Measurements from ENCODE around the gene ZNF865.

Gene ZNF865

DNA sequence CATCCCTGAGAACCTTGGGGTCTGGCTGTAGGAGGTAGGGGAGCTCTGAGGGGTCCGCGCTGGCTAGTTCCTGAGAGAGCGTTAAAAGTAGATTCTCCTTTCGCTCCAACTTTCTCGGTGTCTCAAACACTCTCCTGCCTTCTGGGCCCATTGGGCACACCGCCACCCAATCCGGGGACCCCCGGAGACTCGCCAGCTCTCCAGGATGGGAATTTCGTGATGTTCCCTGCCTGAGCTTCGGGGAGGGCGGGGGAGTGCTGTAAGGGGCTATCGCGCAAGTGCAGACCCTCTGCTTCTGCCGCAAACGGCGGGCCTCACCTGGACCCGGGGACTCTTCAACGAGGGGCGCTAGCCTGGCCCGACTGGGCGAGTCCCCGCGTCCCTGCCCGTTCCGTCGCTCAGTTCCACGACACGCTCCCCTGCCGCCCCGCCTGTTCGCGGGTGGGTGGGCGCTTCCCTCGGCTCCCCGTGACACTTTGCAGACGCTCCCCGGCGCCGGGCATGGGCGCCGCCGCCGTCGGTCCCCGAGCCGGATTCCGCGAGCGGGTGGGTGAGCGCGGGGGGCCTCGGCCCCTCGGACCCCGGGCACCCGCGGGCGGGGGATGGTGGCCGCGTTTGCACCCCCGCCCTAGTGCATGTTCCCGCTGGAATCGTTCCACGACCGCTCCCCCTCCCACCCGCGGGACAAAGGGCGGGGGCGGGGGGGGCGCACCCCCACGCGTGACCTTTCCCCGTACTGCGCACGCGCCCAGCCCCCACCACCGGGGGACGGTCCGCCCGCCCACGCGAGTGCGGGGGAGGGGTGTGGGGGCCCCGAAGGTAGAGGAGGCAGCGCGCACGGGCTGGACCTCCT lies 42.5 kb downstream of the ZNF865 start, which contains the start of gene CCDC106:
Gene CCDC106, plus strand, starts transcription at position 481 of the 853 bp plus-strand sequence. CDS start 835 bp downstream, outside the sequence.
- no peak for DNase-seq

DNA sequence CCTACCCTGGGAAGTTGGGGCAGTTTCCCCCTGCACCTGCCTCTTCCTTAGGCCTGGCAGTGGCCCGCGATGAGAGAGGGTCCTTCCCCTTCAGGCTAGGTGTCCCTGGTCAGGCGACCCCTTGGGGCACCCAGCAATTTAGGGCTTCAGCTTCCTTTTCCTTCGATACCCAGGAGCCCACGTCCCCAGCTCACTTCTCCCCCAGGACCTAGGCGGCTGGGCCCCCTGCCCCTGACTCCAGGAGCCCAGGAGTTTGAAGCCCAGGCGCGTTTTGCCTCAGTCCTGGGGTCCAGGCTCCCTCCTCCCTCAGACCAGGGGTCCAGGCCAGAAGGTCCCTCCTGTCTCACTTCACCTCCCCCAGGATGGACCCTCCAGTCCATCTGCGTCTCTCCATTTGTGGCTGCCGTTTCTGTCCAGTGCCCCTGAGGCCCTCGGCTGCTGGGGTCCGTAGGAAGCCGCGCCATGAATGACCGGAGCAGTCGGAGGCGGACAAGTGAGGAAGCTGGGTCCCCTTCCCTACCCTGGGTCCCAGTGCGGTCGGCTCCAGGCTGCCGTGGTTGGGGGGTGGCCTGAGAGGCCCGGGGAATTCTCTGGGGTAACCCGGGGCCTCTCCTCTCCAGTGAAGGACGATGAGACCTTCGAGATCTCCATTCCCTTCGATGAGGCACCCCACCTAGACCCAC lies 43.3 kb downstream of the ZNF865 start:
- no peak for DNase-seq

DNA sequence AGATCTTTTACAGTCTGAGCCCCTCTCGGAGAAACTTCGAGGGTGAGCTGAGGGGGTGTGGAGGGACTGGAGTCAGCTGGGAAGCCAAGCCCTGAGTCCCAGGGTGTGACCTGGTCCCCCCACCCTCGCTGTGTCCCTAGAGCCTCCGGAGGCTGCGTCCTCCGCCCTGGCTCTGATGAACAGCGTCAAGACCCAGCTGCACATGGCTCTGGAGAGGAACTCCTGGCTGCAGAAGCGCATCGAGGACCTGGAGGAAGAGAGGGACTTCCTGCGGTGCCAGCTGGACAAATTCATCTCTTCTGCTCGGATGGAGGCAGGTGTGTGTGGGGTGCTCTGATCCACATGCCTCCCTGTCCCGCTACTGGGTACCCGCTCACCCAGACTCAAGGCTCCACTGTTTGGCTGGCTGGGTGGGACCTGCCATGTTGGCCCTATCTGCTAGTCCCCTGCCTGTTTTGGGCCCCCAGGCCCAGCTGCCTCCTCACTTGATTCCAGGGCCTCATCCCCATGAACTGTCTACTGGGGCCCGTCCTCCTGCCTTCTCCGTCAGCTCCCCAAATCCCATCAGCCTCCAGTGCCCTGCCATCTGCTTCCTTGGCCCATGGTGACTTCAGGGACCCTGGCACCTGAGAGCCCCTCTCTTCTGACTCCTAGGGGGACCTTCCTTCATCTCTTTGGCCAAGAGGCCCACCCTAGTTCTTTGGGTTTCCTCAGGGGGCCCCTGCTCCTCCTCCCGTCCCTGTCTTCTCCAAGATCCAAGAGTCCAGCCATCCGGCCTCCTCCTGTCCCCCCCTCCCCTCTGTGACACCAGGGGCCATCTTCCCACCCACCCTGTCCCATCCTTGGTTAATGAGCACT lies 44.0 kb downstream of the ZNF865 start:
- DNase-seq: no peak

DNA sequence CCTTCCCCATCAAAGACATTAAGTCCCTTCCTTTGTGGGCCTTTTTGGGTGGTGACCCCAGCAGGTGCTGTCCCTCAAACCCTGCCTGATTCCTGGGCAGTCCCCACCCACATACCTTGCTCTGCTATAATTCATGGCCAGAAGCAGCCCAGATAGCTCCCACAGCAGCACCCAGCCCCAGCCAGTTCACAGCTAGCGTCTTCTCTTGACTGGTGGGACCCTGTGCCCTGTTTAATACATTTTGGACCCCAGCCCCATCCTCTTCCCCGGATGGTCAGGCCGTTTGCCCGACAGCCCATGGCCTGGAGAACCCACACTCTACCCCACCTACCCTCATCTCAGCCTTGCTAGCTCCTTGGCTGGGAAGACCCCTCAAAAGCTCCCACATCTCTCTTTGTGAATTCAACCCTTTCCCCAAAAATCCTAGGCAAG lies 44.7 kb downstream of the ZNF865 start:
- DNase-seq: no peak

DNA sequence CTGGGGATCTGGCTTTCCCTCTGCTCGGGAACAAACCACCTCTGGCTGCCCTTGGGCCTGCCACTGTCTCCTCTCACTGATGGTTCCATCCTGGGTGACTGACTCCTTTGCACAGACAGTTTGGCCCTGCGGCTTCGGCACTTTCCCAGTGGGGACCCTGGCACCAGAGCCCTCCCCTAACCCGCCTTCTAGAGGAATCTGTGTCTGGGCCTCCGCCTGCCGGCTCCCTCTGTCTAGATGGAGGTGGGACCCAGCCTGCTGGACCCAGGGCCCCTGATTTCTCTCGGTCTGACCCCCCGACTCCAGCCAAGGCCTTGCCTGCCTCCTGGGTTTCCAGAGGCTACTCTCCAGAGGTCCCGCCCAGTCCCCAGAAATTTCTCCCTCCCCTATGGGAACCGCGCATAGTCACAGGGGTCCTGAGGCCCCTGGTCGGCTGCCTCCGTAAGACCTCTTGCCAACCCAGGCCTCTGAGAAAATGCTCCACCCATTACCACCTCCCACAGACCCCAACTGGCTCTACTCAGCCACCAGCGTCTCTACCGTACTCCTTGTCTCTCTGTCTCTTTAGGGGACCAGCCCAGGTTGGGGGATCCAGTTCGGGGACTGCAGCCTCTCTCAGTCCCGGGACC lies 45.3 kb downstream of the ZNF865 start:
- no peak for DNase-seq

DNA sequence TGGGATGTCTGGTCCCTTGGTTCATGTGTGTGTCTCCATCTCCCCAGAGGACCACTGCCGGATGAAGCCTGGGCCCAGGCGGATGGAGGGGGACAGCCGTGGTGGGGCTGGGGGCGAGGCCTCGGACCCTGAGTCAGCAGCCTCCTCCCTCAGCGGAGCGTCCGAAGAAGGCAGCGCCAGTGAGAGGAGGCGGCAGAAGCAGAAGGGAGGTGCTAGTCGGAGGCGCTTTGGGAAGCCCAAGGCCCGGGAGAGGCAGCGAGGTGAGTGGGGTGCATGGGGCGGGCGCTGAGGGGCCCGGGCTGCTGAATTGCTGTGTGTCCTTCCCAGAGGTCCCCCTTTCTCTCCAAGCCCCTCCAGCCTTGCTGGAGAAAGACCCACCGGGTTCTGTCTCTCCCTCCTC lies 45.8 kb downstream of the ZNF865 start:
- no peak for DNase-seq

DNA sequence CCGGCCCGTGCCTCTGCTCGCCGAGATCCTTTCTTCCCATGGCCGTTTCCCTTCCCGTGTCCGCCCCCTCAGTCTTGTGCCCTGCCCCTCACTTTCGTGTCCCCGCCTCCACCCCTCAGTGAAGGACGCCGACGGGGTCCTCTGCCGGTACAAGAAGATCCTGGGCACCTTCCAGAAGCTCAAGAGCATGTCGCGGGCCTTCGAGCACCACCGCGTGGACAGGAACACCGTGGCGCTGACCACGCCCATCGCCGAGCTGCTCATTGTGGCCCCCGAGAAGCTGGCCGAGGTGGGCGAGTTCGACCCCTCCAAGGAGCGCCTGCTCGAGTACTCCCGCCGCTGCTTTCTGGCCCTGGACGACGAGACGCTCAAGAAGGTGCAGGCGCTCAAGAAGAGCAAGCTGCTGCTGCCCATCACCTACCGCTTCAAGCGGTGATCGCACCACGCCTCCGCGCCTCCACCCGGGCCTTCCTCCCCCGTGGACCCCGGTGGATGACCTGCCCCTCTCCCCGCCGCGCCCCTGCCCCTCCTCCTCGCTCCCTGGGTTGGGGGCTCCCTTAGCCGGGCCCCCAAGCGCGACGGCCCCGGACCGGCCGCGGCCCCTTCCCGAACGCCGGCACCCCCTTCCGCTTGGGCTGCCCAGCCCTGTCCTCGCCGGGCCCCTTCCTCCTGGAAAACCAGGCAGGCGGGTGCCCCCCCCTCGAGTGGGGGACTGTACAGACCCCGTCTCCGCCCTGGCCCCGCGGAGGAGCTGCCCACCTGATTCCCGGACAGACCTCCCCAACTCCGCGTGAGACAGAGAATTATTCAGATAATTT lies 47.1 kb downstream of the ZNF865 start:
- DNase-seq: no peak

DNA sequence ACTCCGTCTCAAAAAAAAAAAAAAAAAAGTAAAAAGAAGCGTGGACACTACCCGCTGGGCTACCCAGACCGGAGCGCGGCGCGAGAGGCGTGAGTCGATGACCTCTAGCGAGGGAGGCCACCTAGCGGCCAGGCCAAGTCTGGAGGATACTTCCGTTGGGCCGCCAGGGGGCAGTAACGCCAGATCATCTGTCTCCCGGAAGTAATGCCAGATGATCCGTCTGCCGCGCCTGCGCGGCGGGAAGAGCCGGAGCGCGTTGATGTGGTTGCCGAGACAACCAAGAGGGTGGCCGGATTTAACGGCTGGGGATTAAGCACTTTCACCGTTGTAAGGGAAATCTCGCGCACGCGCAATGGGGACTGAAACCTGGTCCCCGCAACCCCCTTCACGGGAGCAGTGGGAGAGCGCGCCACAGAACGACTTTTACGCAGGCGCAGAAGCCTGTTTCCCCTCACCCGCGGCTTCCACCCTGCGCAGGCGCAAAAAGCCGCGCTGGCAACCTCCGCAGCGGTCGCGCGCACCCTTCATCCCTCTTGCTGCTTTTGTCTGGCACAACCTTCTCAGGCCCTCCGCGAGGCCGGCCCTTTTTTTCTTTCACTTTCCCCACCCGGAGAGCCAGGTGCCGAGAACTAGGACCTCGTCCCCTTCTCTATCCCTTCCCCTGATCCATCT lies 48.3 kb downstream of the ZNF865 start:
- DNase-seq: peak; percentile 93

DNA sequence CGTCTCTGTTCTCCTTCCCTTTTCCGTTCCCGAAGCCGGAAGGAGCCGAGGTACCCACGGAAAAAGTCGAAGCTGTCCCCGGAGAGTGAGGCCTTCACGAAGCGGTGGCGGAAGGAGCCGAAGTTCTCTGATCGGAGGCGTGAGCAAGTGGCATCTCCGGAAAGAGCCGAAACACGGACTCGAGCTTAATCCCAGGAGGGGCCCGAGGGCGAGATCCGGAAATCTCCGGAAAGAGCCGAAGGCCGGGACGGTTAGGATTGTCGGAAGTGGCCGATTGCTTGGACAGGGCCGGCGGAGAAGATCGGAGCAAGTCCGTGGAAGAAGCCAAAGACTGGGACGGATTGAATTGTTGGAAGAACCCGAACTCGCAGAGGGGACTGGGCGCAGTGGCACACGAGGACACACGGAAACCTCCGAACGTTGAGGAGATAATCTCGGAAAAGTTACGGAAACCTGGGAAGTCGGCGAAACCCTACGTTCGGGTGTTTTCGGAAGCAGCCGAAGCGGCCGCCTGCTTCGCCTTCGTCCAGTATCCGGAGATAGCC lies 48.9 kb downstream of the ZNF865 start:
- peak; percentile 96 for DNase-seq

DNA sequence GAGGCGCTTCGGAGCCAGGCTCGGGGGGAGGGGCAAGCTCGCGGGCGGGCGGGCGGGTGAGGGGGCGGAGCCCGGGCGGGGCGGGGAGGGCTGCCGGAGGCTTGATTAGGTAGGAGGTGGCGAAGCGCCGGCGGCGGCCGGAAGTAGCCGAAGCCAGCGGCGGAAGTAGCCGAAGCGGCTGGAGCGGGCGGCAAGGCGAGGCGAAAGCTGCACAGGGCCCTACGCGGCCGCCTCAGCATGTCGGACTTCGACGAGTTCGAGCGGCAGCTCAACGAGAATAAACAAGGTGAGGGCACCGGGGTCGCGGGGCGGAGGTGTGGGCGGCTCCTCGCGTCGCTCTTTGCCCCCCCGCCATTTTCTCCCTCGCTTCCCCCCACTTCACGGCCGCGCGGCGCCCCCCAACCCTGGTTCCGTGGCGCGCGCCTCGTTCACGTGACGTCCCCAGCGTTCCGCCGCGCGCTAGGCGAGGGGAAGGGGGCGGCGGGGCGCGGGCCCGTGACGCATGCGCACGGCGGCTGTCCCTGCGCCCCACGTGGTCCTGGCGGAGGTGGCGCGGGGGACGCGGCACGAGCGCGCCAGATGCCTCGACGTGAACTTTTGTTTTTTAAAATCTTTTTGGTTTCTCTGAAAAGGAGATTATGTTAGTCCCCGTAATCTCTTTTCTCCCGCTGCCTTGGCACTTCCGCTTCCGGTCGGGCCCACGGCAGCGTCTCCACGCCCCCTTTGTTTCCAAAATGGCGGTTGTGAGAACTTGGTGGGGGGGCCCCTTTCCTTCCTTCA lies 49.6 kb downstream of the ZNF865 start, which contains the start of gene U2AF2:
Gene U2AF2, plus strand, starts transcription at position 168 of the 780 bp plus-strand sequence. Its CDS starts 70 bp downstream, at position 238.
- no peak for DNase-seq

DNA sequence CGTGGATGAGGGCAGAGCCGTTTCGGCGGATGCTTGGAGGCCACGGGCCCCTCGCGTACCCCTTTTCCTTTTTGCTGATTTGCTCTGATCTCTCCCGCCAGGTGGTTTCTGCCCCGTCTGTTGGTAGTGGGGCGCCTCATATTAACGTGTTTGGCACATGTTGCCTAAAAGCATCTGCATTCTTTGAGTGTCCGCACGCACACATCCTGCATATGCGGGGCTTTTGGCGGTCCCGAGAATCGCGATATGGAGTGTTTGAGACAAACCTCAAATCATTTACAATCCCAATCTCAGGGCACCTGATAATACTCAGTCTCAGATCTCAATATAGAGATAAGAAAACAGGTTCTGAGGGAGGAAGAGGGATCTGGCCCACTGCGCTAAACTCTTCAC lies 50.2 kb downstream of the ZNF865 start:
- DNase-seq: no peak

DNA sequence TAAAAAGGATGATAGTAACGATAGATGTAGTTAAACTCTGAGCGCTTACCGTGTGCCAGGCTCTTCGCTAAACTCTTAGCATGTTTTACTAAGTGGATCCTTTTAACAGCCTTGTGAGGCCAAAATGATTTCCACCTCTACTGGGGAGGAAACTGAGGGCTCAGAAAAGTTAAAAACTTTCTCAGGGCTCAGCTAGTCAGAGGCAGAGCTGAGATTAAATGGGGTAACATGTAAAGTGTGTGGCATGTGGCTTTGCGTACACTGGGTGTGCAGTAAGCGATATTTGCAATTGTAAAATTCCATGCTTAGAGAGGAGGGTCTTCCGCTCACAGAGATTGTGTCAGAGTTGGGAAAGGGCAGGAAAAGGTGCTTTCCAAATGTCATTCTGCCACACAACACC lies 51.1 kb downstream of the ZNF865 start:
- no peak for DNase-seq

DNA sequence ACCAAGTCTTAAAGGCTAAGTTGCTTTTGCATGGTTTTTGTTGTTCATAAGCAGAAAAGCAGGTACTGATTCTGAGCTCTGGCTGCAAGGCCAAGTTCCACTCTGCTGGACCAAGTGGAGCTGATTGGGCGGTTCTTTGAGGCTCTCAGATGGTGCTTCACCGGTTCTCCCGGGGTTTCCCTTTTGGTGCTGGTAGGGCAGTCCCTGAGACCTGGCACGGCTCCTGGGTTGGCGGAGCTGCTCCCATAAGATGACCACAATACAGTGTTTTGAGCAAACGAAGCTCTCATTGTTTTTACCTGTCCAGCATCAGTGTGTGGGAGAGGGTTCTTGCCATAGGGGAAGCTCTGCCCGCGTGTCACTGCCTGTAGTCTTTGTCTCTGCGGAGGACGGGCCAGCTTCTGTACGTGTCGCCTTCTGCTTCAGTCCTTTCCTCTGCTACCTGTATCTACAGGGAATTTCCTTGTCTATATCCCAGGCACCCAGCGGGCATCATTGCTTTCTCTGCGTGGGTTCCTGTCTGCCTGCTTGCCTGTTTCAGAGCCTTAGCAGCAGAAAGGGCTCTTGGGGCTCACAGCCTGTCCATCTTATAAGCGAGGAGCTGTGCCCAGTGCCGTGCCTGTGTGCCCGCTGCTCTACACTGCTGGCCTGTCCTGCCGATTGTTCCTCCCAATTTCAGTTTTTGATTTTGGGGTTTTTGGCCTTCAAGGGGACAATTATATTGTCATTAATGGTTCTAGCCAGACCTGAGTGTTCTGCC lies 51.7 kb downstream of the ZNF865 start:
- DNase-seq: no peak

DNA sequence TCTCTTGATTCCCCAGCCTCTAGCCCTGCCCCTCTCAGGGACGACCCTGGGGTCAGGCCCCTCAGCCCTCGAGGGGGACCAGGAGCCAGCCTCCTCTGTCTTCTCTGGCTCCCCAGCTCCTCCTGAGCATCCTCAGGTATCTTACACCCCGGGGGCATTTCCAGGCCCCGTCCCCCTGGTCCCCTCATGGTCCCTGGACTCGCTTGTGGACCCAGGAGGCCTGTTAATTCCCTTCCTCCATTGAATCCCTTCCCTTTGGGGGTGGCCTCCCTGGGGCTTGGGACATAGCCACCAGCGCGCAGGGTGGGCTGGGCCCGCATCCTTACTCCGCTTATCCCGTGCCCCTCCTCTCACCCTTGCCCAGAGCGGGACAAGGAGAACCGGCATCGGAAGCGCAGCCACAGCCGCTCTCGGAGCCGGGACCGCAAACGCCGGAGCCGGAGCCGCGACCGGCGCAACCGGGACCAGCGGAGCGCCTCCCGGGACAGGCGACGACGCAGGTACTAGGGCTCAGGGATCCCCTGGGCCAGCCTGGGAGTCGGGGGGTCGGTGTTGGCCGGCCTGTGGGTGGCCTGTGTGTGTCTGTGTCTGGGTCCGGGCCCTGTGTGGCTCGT lies 53.5 kb downstream of the ZNF865 start:
- DNase-seq: no peak

DNA sequence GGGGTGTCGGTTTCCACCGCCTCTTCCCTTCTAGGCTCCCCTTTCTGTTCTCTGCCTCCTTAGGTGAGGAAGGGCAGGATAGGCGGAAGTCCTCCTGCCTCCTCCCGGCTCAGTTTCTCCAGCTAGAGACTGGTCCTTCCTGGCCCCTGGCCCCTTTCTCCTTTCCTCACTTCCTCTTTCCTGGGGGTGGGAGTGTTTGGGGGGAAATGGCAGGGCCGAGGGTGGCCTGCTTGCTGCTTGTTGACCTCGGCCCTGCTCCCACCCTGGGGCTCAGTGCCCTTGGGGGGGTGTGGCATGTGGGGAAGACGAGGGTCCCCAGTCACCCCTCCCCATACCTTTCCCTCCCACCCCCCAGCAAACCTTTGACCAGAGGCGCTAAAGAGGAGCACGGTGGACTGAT lies 54.4 kb downstream of the ZNF865 start:
- no peak for DNase-seq

DNA sequence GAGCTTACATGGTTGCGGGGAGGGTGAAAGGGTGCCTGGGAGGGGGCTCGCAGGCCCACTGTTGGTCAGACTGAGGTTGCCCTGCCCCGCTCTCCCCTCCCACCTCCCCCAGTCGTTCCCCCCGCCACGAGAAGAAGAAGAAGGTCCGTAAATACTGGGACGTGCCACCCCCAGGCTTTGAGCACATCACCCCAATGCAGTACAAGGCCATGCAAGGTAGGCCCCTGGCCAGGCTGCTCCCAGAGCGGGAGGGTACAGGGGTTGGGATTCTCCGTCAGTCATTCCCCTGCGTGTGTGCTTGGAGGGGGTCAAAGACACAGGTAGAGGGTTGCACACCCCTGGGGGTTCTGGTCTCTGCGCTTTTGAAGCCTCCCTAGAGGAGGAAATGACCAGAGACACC lies 55.0 kb downstream of the ZNF865 start:
- DNase-seq: no peak

DNA sequence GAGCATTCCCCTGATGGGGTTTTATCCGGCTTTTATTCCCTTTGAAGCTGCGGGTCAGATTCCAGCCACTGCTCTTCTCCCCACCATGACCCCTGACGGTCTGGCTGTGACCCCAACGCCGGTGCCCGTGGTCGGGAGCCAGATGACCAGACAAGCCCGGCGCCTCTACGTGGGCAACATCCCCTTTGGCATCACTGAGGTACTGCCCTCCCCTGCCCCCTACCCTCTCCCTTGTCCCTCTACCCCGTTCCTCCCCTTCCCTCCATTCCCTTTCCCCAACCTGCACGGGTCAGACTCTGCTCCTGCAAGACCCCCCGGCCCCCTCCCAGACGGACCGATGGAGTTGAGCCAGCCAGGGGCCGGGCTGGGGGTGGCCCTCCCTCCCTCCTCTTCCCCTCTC lies 55.5 kb downstream of the ZNF865 start:
- DNase-seq: no peak

DNA sequence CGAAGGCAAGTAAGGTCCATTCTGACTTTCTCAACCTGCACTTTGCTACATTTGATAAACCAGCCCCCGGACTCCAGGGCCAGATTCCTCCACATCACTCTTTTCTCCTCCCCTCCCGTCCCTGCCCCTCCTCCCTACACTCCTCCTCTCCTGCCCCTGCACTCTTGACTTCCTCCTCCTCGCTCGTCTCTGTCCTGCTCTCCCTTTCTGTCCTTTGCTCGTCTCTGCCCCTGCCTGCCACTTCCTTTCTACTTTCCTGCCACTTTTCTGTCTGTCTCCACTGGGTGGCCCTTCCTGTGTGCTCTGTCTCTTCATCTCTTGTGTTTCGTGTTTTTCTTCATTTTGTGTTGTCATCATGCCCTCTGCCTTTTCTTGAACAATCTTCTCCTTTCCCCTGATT lies 56.4 kb downstream of the ZNF865 start:
- DNase-seq: no peak
